GM21423 (cell line): ENCODE data around the gene FLII.
"Not testable (repeated sequence)": the region's sequence is repeated elsewhere in the genome, so short reads cannot be mapped to it uniquely, and the experiment has no call there.

Experiments used
- ATAC-seq: cut with Tn5 transposase; IDR thresholded peaks from one replicate; pipeline ENCODE4 v1.9.1; 2021; ENCODE audit warnings: mild to moderate bottlenecking, moderate library complexity; ENCODE audit not compliant: unreplicated experiment

The FLII gene

DNA sequence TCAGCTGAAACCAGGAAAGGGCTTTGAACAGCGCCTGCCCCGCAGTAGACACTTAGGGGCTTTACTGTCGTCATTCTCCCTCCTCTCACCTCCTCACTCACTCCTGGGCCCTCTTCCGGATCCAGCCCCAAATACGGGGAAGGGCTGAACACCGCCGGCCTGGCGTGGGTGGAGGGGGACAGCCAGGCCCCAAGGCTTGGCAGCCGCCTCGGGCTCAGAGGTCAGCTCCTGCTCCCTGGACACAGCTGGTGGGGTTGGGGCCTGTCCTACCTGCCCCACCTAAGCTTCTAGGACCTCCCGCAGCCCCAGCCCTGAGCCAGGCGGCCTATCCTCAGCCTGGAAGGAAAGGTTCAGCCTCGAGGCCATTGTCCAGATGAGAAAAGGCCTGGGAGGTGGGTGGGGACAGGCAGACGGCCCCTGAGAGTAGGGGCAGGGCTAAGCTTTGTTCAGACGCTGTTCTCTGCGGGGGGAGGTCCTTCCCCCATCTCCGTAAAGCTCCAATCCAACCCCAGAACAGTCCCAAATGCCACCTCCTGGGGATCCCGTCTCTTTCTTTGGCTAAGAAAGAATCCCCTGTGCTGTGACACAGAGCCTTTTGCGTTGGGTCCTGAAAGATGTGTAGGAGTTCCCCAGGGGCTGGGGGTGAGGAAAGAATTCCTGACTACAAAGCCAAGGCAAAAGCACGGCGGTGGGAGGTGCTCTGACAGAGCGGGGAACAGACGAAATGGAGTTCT lies 34.0 kb downstream of the FLII start:
- no peak for ATAC-seq

DNA sequence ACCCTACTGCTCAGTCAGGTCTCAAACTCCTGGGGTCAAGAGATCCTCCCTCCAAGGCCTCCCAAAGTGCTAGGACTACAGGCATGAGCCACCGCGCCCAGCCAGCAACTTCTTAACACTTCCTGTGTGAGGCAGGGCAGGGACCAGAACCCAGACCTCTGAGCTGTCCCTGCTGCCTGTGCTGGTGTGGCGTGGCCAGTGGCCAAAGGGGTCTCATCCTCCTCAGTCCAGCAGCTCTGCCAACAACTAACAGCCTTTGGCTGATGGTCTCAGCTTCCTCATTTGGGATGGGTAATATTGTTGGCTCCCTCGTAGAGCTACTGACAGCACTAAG lies 34.5 kb downstream of the FLII start:
- ATAC-seq: no peak

DNA sequence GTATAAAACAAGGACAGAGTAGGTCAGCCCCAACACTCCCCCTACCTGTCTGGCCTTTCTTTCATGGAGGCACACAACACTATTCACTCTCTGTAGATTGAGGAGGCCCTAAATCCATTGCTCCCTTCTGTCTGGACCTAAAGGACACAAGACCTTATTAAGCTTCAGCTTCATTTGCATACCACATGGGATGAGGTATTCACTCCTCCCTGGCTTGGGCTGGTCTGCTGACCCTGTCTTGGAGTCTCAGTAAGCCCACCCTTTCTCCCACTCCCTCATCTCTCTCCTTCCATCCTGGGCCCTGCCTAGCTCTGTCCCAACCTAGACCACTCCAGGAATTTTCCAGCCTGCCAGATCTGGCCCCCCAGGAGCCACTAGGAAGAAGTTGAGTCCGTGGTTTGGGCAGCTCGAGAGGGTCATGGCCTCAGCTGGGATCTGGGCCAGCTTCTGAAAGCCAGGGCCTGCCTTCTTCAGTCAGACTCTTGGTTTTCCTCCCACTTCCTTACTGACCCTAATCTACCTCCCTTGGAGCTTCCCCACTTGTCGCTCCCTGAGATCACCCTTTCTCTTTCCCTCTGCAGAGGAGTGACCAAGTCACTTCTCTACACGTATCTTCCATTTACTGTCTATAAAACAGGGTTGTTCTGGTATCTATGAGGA lies 39.7 kb downstream of the FLII start:
- no peak for ATAC-seq

DNA sequence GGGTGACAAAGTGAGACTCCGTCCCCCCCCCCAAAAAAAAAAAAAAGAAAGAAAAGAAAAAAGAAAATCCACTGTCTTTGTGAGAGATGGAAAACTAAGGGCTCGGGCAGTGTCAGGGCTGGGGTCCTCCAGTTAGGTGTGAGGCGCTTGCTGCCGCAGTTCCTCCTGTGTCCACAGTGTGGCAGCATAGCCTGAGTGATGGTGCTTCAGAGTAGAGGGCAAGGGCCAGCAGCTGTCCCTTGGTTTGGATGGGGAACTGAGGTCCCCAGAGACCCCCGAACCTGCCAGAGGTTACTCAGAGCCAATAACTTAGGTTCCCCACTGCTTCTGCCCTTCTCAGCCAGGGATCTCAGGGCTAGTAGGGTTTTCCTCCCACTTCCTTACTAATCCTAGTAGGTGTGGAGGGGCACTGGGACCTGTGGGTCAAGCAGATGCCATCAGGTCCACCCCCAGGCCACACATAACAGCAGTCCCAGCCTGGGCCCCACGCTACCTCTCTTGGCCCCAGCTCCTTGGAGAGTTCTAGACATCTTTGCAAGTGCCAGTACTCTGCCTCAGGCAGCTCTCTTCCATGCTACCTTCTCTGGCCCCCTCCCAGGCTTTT lies 41.0 kb downstream of the FLII start:
- no peak for ATAC-seq

DNA sequence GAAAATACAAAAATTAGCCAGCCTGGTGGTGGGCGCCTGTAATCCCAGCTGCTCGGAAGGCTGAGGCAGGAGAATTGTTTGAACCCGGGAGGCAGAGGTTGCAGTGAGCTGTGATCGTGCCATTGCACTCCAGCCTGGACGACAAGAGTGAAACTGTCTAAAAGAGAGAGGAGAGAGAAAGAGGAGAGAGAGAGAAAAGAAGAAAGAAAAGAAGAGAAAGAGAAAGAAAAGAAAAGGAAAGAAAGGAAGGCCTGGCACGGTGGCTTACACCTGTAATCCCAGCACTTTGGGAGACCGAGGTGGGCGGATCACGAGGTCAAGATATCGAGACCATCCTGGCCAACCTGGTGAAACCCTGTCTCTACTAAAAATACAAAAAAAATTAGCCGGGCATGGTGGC lies 41.6 kb downstream of the FLII start:
- not testable (repeated sequence) for ATAC-seq

DNA sequence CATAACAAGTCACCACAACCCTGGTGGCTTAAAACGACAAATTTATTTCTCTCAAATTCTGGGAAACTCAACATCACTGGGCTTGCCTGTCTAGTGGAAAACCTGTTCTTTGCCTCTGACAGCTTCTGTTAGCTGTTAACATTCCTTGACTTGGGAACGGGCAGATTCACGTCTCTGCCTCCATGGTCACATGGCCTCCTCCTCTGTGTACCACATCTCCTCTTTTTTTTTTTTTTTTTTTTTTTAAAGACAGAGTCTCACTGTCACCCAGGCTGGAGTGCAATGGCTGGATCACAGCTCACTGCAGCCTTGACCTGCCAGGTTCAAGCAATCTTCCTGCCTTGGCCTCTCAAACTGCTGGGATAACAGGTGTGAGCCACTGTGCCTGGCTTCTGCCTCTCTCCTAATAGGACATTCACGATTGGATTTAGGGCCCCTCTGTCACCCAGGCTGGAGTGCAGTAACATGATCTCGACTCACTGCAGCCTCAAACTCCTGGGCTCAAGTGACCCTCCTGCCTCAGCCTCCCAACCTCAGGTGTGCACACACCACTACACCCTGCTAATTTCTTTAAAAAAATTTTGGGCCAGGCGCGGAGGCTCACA lies 44.8 kb downstream of the FLII start:
- ATAC-seq: no peak

DNA sequence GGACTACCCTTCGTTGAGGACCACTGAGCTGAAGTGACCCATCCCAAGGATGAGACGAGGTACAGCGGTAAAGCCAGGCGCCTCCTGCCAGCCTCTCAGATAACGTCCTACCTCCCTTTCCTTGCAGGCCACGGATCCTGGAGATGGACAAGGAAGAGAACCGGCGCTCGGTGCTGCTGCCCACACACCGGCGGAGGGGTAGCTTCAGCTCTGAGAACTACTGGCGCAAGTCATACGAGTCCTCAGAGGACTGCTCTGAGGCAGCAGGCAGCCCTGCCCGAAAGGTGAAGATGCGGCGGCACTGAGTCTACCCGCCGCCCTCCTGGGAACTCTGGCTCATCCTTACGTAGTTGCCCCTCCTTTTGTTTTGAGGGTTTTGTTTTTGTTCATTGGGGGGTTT lies 50.4 kb downstream of the FLII start:
- ATAC-seq: no peak

DNA sequence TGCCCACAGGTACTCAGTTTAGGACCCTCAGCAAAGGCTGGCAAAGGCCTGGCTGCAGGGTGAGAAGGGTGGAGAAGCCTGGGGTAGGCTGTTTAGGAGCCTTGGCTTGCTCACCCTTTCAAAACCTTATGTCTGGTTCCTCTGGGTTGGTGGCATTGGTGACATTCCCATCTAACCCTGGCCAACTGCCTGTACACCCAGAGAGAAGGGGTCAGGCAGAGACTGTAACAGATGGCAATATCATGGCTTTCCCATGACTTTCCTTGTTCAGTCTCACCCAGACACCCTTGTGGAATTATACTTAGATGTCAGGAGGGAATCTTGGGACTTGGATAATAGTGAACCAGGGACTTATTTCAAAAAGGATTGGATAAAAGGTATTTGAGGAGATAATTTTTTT lies 51.6 kb downstream of the FLII start:
- no peak for ATAC-seq

DNA sequence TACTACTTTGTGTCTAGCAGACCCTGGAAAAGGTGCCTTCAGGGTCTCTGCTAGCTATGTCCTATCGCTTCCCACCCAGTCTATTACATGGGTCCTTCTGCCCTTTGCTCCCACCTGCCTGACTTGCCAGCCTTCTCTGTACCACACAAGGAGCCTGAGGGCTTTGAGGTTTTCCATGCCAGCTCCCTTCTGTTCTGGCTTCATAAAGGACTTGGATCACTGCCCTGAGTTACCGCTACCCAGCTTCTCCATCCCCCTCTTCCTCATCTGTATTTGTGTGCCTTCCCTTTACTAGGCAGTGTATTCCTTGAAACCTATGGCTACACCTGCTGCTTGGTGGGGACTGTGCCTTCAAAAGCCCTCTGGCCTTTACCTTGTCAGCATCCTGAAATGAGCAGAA lies 52.7 kb downstream of the FLII start:
- ATAC-seq: no peak

DNA sequence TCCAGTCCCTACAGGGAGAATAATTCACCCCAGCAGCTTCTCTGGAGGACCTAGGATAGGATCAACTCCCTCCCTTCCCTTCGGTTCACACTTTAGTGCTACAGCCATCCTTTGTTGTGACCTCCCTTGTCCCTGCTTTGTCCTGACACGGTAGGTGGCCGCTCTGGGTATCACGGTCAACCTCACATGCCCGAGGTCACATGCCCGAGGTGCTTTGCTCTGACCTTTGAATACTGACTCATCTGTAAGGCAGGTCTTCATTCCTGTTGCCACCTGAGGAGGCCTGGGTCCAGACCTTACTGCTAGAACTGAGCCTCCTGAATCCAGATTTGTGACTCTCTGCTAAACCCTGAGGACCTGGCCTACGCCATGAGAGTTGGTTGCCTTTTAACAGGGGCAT lies 55.2 kb downstream of the FLII start:
- no peak for ATAC-seq

DNA sequence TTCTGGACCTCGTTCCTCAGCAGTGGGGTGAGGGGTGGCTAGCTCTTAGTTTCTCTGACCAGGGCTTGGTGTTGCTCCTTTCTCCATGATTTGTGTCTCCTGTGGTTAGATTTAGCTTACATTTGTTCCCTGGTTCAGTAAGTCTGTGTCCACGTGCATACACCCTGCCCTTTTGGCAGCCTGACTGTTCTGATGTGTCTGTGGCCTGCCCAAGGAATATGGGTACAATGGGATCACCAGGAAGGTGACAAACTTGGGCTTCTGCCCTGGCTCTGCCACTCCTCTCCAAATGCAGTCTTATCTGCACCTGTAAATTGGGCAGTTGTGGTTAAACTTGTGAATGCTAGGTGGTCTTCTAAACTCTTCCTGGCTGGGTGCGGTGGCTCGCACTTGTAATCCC lies 57.4 kb downstream of the FLII start:
- no peak for ATAC-seq

DNA sequence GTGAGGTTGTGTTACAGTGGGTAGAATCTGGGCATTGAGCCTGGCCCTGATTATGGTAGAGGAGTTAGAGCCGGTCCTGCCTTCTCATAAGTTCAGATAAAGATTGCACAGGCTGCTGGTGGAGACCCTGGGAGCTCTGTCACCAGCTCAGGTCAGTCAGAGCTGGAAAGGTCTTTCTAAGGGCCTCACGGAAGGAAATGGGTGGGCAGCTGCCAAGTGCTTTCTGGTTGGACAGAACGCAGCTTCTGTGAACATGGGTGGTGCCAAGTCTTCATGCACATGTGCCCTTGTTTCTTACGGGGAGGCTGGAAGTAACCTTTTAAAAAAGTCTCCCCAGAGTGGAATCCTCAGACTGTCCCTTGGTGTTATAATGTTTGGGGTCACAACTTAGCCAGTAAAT lies 60.0 kb downstream of the FLII start:
- ATAC-seq: no peak

DNA sequence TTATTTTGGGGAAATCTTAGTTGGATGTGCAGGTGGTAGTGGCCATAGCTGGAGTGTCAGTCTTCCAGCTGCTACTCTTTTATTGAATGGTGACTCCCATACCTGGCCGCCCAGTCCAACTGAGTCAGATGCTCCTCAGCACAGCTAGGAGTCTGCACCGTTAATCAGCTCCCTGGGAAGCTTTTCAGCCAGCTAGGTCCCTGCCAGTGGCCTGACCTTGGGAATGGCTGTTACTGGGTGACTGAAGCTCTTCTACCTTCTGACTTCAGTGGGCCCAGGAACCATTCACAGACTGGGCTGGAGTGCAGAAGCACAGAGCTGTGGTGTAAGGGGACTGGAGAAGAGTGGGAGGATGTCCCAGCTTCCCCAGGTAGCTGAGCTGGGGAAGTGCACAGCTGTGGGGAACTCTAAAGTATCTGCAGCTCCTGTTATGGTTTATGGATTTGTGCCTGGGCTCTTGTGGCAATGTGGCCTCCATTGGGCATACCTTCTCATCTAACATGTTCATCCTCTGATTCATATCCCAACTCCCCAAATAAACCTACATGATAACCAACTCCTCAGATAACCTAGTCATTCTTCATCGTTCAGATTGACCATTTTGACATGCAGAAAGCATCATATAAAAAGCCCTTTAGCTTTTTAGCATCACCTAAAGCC lies 60.9 kb downstream of the FLII start:
- ATAC-seq: no peak

DNA sequence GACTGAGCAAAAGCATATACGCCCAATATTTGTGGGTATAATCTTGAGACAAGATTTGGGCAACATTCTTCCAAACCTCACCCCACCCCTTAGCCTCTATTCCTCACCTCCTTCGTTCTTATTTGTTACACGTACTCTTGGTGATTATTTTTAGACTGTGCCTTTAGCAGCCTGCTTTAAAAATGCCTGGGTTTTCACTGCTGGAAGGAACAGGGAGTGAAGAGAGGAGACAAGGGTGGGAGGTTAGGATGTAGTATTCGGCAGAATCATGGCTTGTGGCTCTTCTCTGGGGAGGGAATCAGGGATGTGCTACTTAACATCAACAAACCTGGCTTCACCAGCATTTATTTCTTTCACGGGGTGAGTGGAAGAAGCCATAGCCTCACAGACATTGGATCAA lies 63.3 kb downstream of the FLII start:
- ATAC-seq: no peak
